BLaER1 (cell line): ENCODE data around the gene ZFYVE27.

ENCODE experiments used
- H3K27ac ChIP-seq: shearing (Covaris generic); formaldehyde crosslinking; 2 replicates; pipeline ENCODE4 v1.8.1; 2022
- H3K27me3 ChIP-seq: shearing (Covaris generic); formaldehyde crosslinking; 2 replicates; pipeline ENCODE4 v1.8.1; 2022
- H3K36me3 ChIP-seq: shearing (Covaris generic); formaldehyde crosslinking; 2 replicates; pipeline ENCODE4 v1.8.1; 2022
- H3K4me1 ChIP-seq: shearing (Covaris generic); formaldehyde crosslinking; 2 replicates; pipeline ENCODE4 v1.8.1; 2022
- H3K4me2 ChIP-seq: shearing (Covaris generic); formaldehyde crosslinking; 2 replicates; pipeline ENCODE4 v1.8.1; 2022
- H3K4me3 ChIP-seq: shearing (Covaris generic); formaldehyde crosslinking; 2 replicates; pipeline ENCODE4 v1.8.1; 2022
- H3K9ac ChIP-seq: shearing (Covaris generic); formaldehyde crosslinking; 2 replicates; pipeline ENCODE4 v1.8.1; 2022
- H3K9me3 ChIP-seq: shearing (Covaris generic); formaldehyde crosslinking; 2 replicates; pipeline ENCODE4 v1.8.1; 2022
- H4K20me1 ChIP-seq: shearing (Covaris generic); formaldehyde crosslinking; 2 replicates; pipeline ENCODE4 v1.8.1; 2022
- Cebpa-rat ChIP-seq: shearing (Covaris generic); IDR thresholded peaks from 2 replicates; pipeline ENCODE4 v1.8.1; 2022

The ZFYVE27 gene

GRCh38 chr10:97766996-97767924 lies 30.3 kb downstream of the ZFYVE27 start:
- Histone ChIP-seq H3K9ac (no peak overlapping the region), H3K27me3 (peaks cover 38% of the 10 kb centered on the region), H4K20me1 (peaks cover 35% of the 10 kb centered on the region), H3K9me3 (no peaks in the 10 kb centered on the region), H3K36me3 (peaks cover 8% of the 10 kb centered on the region), H3K4me1 (peaks cover 50% of the 10 kb centered on the region), H3K4me2 (no peak overlapping the region), H3K4me3 (no peak overlapping the region), H3K27ac (no peak overlapping the region)
- no peak for TF ChIP-seq Cebpa-rat

DNA sequence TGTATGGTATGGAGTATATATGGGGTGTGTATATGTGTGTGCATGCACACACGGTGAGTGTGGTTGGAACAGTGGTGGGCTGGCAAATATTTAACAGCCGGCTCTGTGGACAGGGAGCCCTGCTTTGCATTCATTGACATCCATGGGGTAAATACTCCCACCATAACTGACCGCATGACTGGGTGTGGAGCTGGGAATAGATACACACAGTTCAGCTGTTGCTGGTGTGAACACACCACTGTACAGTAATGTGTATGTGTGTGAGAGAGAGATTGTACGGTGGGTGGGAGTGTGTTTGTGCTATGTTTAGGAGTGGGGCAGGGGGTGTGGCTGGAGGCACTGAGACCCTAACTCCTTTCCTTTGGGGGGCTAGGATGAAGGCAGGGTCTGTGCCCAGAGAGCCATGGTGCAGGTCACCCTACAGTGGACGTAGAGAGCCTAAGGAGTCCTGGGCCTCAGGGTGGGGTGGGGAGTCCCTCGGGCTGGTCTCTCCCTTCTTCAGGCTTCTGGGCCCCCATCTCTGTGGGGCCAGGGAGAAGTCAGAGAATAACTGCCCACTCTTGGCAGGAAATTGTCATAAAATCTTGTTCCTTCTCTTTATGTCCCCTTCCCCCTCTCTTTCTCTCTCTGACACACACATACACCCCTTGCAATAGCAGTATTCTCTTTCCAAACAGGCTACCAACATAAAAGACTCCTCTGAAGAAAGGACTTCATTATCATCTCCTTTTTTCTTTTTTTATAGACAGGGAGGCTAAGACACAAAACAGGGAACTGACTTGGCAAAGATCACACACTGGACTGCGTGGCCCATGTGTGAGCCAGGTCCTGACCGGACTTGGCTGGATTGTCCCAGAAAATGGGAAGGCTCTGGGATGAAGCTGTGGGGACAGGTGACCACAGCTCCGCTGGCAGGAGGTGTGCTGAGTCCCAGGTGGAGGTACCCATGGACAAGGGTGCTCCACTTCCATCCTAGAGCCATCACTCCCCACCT lies 31.7 kb downstream of the ZFYVE27 start:
- Histone ChIP-seq H3K36me3 (no peaks in the 10 kb centered on the region), H4K20me1 (peaks cover 47% of the 10 kb centered on the region), H3K27ac (no peak overlapping the region), H3K4me2 (no peak overlapping the region), H3K27me3 (peaks cover 51% of the 10 kb centered on the region), H3K4me1 (peaks cover 40% of the 10 kb centered on the region), H3K4me3 (no peak overlapping the region), H3K9ac (no peak overlapping the region), H3K9me3 (no peaks in the 10 kb centered on the region)
- no peak for TF ChIP-seq Cebpa-rat

DNA sequence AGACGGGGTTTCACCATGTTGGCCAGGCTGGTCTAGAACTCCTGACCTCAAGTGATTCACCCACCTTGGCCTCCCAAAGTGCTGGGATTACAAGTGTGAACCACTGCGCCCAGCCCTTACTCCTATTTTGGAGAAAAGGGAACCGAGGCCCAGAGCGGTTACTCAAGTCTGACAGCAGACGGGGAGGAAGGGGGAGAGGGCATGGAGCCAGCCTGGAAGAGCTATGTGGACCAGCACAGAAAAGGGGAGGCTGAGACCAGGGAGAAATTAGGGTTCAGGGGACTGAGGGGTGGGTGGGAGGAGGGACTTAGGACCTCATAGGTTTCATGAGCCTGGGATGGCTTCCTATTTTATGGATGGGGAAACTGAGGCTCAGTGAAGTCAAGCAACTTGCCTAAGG lies 33.3 kb downstream of the ZFYVE27 start:
- H3K4me2 ChIP-seq, result no peak overlapping the region
- H3K9me3 ChIP-seq, result no peaks in the 10 kb centered on the region
- peaks cover 59% of the 10 kb centered on the region for H3K27me3 ChIP-seq
- peaks cover 23% of the 10 kb centered on the region for H3K4me1 ChIP-seq
- H3K4me3 ChIP-seq, result no peak overlapping the region
- H4K20me1 ChIP-seq, result peaks cover 42% of the 10 kb centered on the region
- no peak overlapping the region for H3K27ac ChIP-seq
- TF ChIP-seq Cebpa-rat, result no peak
- H3K36me3 ChIP-seq, result no peaks in the 10 kb centered on the region
- no peak overlapping the region for H3K9ac ChIP-seq

GRCh38 chr10:97771055-97771891 lies 34.3 kb downstream of the ZFYVE27 start:
- Histone ChIP-seq H3K36me3 (no peaks in the 10 kb centered on the region), H3K4me1 (peaks cover 14% of the 10 kb centered on the region), H3K9ac (no peak overlapping the region), H3K9me3 (no peaks in the 10 kb centered on the region), H3K27me3 (peaks cover 59% of the 10 kb centered on the region), H3K27ac (no peak overlapping the region), H3K4me3 (peak overlapping the region; percentile 60), H3K4me2 (peak overlapping the region; percentile 80), H4K20me1 (peaks cover 40% of the 10 kb centered on the region)
- no peak for TF ChIP-seq Cebpa-rat

DNA sequence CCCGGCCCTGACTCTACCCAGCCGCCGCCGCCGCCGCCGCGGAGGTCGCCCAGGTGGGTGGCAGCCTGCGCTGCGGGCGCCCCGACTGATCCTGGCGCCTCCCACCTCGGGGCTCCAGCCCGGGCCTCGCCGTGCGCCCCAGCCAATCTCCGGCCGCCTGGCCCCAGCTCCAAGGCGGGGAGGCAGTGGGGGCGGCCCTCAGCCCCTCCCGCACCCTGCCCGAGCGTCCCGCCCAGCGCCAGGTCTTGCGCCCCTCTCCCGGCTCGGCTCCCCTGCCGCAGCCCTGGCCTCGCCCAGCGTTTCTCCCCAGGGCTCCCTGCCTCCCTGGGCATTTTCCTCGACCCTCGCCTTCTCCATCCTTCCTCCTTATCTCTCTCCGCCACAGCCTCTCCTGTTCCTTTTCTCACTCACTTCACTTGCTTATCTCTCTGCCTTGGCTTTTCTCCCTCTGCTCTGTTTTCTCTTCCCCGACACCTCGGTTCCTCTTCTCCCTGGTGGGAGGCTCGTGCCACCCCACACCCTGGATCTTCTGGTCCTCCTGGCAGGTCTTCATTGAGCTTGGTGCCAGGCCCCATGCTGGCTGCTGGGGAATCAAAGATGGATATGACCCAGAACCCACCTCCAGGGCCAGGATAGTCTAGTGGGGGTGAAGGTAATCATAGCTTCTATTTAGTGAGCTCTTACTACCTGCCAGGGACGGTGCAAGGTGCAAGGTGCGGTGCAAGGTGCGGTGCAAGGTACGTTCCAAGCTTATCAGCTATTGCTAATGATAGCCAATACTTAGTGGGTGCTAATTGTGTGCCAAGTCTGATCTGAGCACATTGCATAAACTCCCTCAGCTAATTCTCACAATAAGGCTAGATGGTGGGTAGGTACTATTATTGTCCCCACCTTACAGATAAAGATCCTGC lies 35.2 kb downstream of the ZFYVE27 start, which contains the start of gene SFRP5:
TSS of gene SFRP5 (minus strand) at position 87 of the 911 bp plus-strand sequence. CDS start 166 bp downstream, outside the sequence.
- no peak for TF ChIP-seq Cebpa-rat
- Histone ChIP-seq H4K20me1 (peaks cover 40% of the 10 kb centered on the region), H3K4me1 (peaks cover 14% of the 10 kb centered on the region), H3K9ac (no peak within 1 kb of the TSS), H3K4me2 (peak within 1 kb of the TSS; percentile 80), H3K4me3 (peak within 1 kb of the TSS; percentile 60), H3K36me3 (no peaks in the 10 kb centered on the region), H3K9me3 (no peaks in the 10 kb centered on the region), H3K27me3 (peaks cover 59% of the 10 kb centered on the region), H3K27ac (no peak within 1 kb of the TSS)

DNA sequence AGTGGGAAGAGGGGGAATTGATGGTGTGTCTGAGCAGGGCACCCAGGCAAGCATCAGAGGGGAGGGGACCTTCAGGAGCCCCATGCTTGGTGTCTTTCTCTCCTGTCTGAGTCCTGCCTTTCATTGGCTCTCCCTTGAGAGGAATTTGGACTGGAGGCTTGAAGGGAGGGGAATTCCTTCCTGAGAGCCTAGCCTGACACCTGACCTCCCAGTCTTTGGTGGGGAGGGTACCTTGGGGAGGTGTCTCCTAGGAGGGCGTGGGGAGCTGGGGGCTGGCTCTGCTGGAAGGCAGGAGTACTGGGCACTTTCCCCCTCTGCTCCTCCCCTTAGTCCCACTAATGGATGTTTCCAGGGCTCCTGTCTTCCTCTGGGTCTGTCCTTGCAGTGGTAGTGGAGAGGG lies 36.2 kb downstream of the ZFYVE27 start:
- no peaks in the 10 kb centered on the region for H3K36me3 ChIP-seq
- no peak for TF ChIP-seq Cebpa-rat
- peaks cover 59% of the 10 kb centered on the region for H3K27me3 ChIP-seq
- H3K4me1 ChIP-seq, result peaks cover 20% of the 10 kb centered on the region
- H4K20me1 ChIP-seq, result peaks cover 40% of the 10 kb centered on the region
- H3K9ac ChIP-seq, result no peak overlapping the region
- H3K27ac ChIP-seq, result no peak overlapping the region
- H3K9me3 ChIP-seq, result no peaks in the 10 kb centered on the region
- H3K4me2 ChIP-seq, result no peak overlapping the region
- H3K4me3 ChIP-seq, result no peak overlapping the region

DNA sequence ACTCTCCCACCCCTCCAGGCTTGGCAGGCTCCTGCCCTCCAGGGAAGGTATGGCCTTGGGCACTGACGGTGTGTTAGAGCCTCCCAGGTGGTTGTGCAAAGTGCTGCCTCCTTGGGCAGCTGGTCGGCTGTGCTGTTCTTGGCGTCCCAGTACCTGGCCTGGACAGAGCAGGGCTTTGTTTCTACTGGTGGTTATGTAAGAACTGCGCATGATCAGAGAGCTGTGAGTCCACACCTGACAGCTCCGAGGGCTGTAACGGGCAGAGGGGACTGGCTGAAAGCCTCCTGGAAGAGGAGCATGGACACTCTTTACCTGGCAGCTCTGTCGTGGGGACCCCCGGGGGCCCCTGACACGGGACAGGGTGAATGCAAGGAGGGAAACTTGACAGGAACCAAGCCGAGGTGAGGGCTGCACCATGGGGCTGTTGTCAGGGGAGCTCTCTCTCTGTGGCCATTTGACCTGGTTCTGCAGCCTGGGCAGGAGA lies 37.9 kb downstream of the ZFYVE27 start:
- Histone ChIP-seq H3K4me1 (peaks cover 38% of the 10 kb centered on the region), H3K4me2 (no peak overlapping the region), H3K9me3 (no peaks in the 10 kb centered on the region), H3K27me3 (peaks cover 45% of the 10 kb centered on the region), H3K4me3 (no peak overlapping the region), H4K20me1 (peaks cover 31% of the 10 kb centered on the region), H3K9ac (no peak overlapping the region), H3K27ac (no peak overlapping the region), H3K36me3 (no peaks in the 10 kb centered on the region)
- no peak for TF ChIP-seq Cebpa-rat

- Histone ChIP-seq H3K4me2 (no peak overlapping the region), H3K9me3 (no peaks in the 10 kb centered on the region), H3K27me3 (peaks cover 22% of the 10 kb centered on the region), H3K27ac (no peak overlapping the region), H3K4me1 (peaks cover 46% of the 10 kb centered on the region), H3K4me3 (no peak overlapping the region), H3K36me3 (no peaks in the 10 kb centered on the region), H3K9ac (no peak overlapping the region), H4K20me1 (peaks cover 13% of the 10 kb centered on the region)
- TF ChIP-seq Cebpa-rat, result no peak
Observed at GRCh38 chr10:97777143-97777542, 40.2 kb downstream of the ZFYVE27 start.
